K562 (cell line): ENCODE measurements around the gene LRRC4B. TPM values are rescaled to one million over a fixed set of nuclear protein-coding genes. Genes with fewer than 3 reads are reported as not detected.

Experiments used
- ATAC-seq: fragments of 200-7000 bp; cut with Tn5 transposase; 3 replicates; pipeline ENCODE4 v1.9.1; 2020; ENCODE audit warnings: moderate library complexity
- BruUV-seq: library from RNA; stranded (reverse); fragments of 400-500 nt; replicated peaks from 2 replicates; lab custom pipeline; 2021; lab: Mats Ljungman, UMichigan
- CTCF ChIA-PET: fragments of 300-600 bp; formaldehyde crosslinking; extraction: SDS; loops from one replicate; lab custom pipeline; 2021; ENCODE audit warnings: low intra/inter-chr PET ratio; lab: Yijun Ruan, JAX
- POLR2A ChIA-PET: fragments of 300-600, 350-650 bp; sonication (Branson Sonifier 250); formaldehyde crosslinking; extraction: SDS; loops from one replicate; lab custom pipeline; 2021; ENCODE audit warnings: antibody characterized with exemption, inconsistent platforms; lab: Yijun Ruan, JAX
- DNase-seq, 4 experiments: peaks; one replicate each; pipeline versions ENCODE4 v3.0.0 to v3.0.0-alpha.2; 2011 to 2018; ENCODE audit warnings: low spot score in 3 of 4, mixed read lengths in 3 of 4; ENCODE audit errors: extremely low read depth in 1 of 4
- FAIRE-seq: peaks from 2 replicates; lab custom pipeline; 2011; peaks lifted over from hg19 to GRCh38; lab: Jason Lieb, UNC
- H2AFZ ChIP-seq: 2 replicates; pipeline ENCODE4 v1.6.0; 2011; ENCODE audit warnings: low read depth, low read length, control low read depth, inconsistent platforms
- H3K27ac ChIP-seq: fragments of 200-600 bp; 3 replicates; pipeline ENCODE4 v1.8.0; 2011; ENCODE audit warnings: low read depth, mild to moderate bottlenecking, control low read depth, inconsistent platforms, low read length, moderate library complexity, mixed read lengths; ENCODE audit errors: extremely low read depth
- H3K27me3 ChIP-seq, 2 experiments: fragments of 300-600 bp in 1 of 2; 2 replicates in 1 of 2; 3 replicates in 1 of 2; pipeline versions ENCODE4 v1.6.0 to v1.8.0; 2011; ENCODE audit warnings: inconsistent platforms in 2 of 2, low read length in 2 of 2, mild to moderate bottlenecking in 1 of 2, mixed read lengths in 1 of 2, moderate library complexity in 1 of 2; ENCODE audit not compliant: control insufficient read depth in 2 of 2, insufficient read depth in 2 of 2
- H3K36me3 ChIP-seq: fragments of 300-600 bp; 3 replicates; pipeline ENCODE4 v1.8.0; 2011; ENCODE audit warnings: mild to moderate bottlenecking, low read length, inconsistent platforms; ENCODE audit not compliant: control insufficient read depth, insufficient read depth
- H3K4me1 ChIP-seq, 2 experiments: fragments of 200-600 bp in 1 of 2; replicated peaks in 1 of 2; 2 replicates in 1 of 2; 3 replicates in 1 of 2; pipeline versions ENCODE4 v1.5.1 to v1.8.0; 2011; ENCODE audit warnings: inconsistent platforms in 2 of 2, low read length in 2 of 2, mild to moderate bottlenecking in 1 of 2, mixed read lengths in 1 of 2, moderate library complexity in 1 of 2; ENCODE audit not compliant: control insufficient read depth in 2 of 2, insufficient read depth in 2 of 2
- H3K4me2 ChIP-seq: 2 replicates; pipeline ENCODE4 v1.6.1; 2011; ENCODE audit warnings: low read length, control low read depth, inconsistent platforms, mixed read lengths; ENCODE audit not compliant: insufficient read depth
- H3K4me3 ChIP-seq: fragments of 200-600 bp; sonication (generic), shearing (Covaris generic); 2 replicates; pipeline ENCODE4 v1.5.1; 2016; ENCODE audit warnings: control low read depth, inconsistent platforms
- H3K79me2 ChIP-seq: fragments of 200-600 bp; 3 replicates; pipeline ENCODE4 v1.8.0; 2011; ENCODE audit warnings: low read length, inconsistent platforms; ENCODE audit not compliant: control insufficient read depth, insufficient read depth
- H3K9ac ChIP-seq, 2 experiments: 2 replicates each; pipeline versions ENCODE4 v1.6.0 to v1.6.1; 2011; ENCODE audit warnings: low read depth in 2 of 2, low read length in 2 of 2, control low read depth in 1 of 2, inconsistent platforms in 1 of 2, mild to moderate bottlenecking in 1 of 2, mixed read lengths in 1 of 2; ENCODE audit not compliant: insufficient read depth in 1 of 2
- H3K9me1 ChIP-seq: one replicate; pipeline ENCODE4 v1.6.0; 2011; ENCODE audit warnings: inconsistent platforms, mild to moderate bottlenecking, low read length, moderate library complexity; ENCODE audit not compliant: control insufficient read depth, insufficient read depth
- H3K9me3 ChIP-seq: replicated peaks from 2 replicates; pipeline ENCODE4 v1.5.1; 2011; ENCODE audit warnings: low read depth, low read length, inconsistent platforms; ENCODE audit not compliant: control insufficient read depth, insufficient read depth
- H4K20me1 ChIP-seq: replicated peaks from 2 replicates; pipeline ENCODE4 v1.6.1; 2011; ENCODE audit warnings: low read length, inconsistent platforms, mixed read lengths; ENCODE audit not compliant: control insufficient read depth, insufficient read depth
- ATF3 ChIP-seq, 2 experiments: fragments of 450-650 bp in 1 of 2; sonication (generic) in 1 of 2; formaldehyde crosslinking in 1 of 2; IDR thresholded peaks in 1 of 2; conservative IDR thresholded peaks in 1 of 2; 2 replicates each; pipeline versions ENCODE4 v1.6.1 to v1.8.1; 2016 to 2023; ENCODE audit warnings: mild to moderate bottlenecking in 2 of 2, moderate library complexity in 2 of 2, inconsistent platforms in 1 of 2, missing genetic modification reagents in 1 of 2
- JUND ChIP-seq, 2 experiments: IDR thresholded peaks; 2 replicates in 1 of 2; 3 replicates in 1 of 2; pipeline ENCODE4 v1.6.1; 2011; ENCODE audit warnings: borderline replicate concordance in 2 of 2, low read depth in 2 of 2, low read length in 2 of 2, improper control_type of control experiment in 1 of 2, missing biosample characterization in 1 of 2, missing genetic modification characterization in 1 of 2, missing genetic modification reagents in 1 of 2
- MAX ChIP-seq: sonication (generic); formaldehyde crosslinking; IDR thresholded peaks from 2 replicates; pipeline ENCODE4 v1.9.0; 2022; ENCODE audit warnings: mild to moderate bottlenecking, missing genetic modification reagents
- MEF2A ChIP-seq: IDR thresholded peaks from 2 replicates; pipeline ENCODE4 v1.6.1; 2011; ENCODE audit warnings: low read depth, mild to moderate bottlenecking, low read length, moderate library complexity; ENCODE audit not compliant: control insufficient read depth
- NFYB ChIP-seq: IDR thresholded peaks from 2 replicates; pipeline ENCODE4 v1.6.1; 2011; ENCODE audit warnings: mild to moderate bottlenecking, moderate library complexity; ENCODE audit not compliant: insufficient read length; ENCODE audit errors: extremely low read depth
- NR2C2 ChIP-seq, 2 experiments: fragments of 200-800 bp in 1 of 2; sonication (Bioruptor generic) in 1 of 2; sonication (generic) in 1 of 2; formaldehyde crosslinking in 1 of 2; IDR thresholded peaks; 2 replicates each; pipeline versions ENCODE4 v1.6.1 to v1.8.0; 2016 to 2022; ENCODE audit warnings: mild to moderate bottlenecking in 1 of 2, missing compliant biosample characterization in 1 of 2, missing genetic modification characterization in 1 of 2, missing genetic modification reagents in 1 of 2
- SREBF2 ChIP-seq: sonication (generic); formaldehyde crosslinking; IDR thresholded peaks from 2 replicates; pipeline ENCODE4 v1.4.0; 2020; ENCODE audit warnings: mild to moderate bottlenecking, missing genetic modification reagents
- WGBS: fragments of 100-300 bp; shearing (Covaris generic); methylation state at CpG from one replicate; pipeline ENCODE4 v1.1.6; 2016; ENCODE audit warnings: low coverage, mixed read lengths; ENCODE audit not compliant: insufficient coverage; ENCODE audit errors: missing lambda C conversion rate; 5-methylcytosine and 5-hydroxymethylcytosine counted together
- in situ Hi-C: fragments of 300-500 bp; cut with MboI; formaldehyde crosslinking; loops from 4 replicates; pipeline ENCODE4 v1.15.0; 2018; ENCODE audit warnings: inconsistent platforms, mixed read lengths
- intact Hi-C: fragments of 100-400 bp; cut with micrococcal nuclease; formaldehyde crosslinking; loops from 2 replicates; pipeline ENCODE4 v1.14.2; 2022
- polyA plus RNA-seq, 8 experiments: library from polyadenylated mRNA; depleted of rRNA in 4 of 8; stranded (reverse) in 5 of 8; unstranded in 3 of 8; fragments of >200 nt; fragmentation: Nextera tagmentation in 2 of 8; fragmentation: Illumina TruSeq in 1 of 8; extraction: Ambion mirVana in 2 of 8; extraction: Trizol in 1 of 8; gene quantifications; 2 replicates each; pipeline versions ENCODE4 v1.2.1 to v1.2.3, GENCODE V29; 2011 to 2014; ENCODE audit warnings: inconsistent platforms in 1 of 8, missing spikeins in 1 of 8
- total RNA-seq, 7 experiments: library from RNA; depleted of rRNA in 6 of 7; stranded (reverse); fragments of >200 nt in 6 of 7; fragmentation: Illumina TruSeq in 2 of 7; extraction: Trizol in 2 of 7; gene quantifications; 2 replicates each; pipeline versions ENCODE4 v1.2.1 to v1.2.3, GENCODE V29; 2011 to 2021; ENCODE audit warnings: low replicate concordance in 1 of 7

Gene LRRC4B
- total and polyA plus RNA-seq, 9 of the 15 experiments (the other 6 are each of a cell fraction or from before 2014, with no cell fraction given): 0.18 to 9.6 (median 2.9) TPM; not detected in 2

GRCh38 chr19:50580970-50581634, 12.9 kb upstream of the LRRC4B start:
- intact Hi-C loops: no loop called here
- peak; percentile 75 for FAIRE-seq
- 53% methylated on average over 13 of the region's 13 CpGs for WGBS
- ChIA-PET POLR2A (interaction anchor here (0.6 to 1.8 kb wide), 2 partner anchors 8 to 9 kb away, joined by 3 to 5 read pairs; no protein-coding TSS in a partner anchor), CTCF (no interaction called here)
- no TSS peak for BruUV-seq
- Histone ChIP-seq H3K9me3 (no peaks in the 10 kb centered on the region), H2AFZ (peak overlapping the region; percentile 76), H3K4me2 (no peak overlapping the region), H4K20me1 (no peaks in the 10 kb centered on the region), H3K4me3 (no peak overlapping the region), H3K9me1 (no peaks in the 10 kb centered on the region), H3K27ac (peak overlapping the region; percentile 10; the same call in 2 of the 3 replicates), H3K4me1 (peaks cover 12 to 17% of the 10 kb centered on the region in 2 experiments; a peak in 4 of 5 replicates), H3K79me2 (no peaks in the 10 kb centered on the region), H3K36me3 (no peaks in the 10 kb centered on the region), H3K9ac (peak overlapping the region in 1 of 2 experiments; percentile 24; a peak in 1 of 4 replicates), H3K27me3 (no peaks in the 10 kb centered on the region; a peak in 1 of 5 replicates)
- ATAC-seq: peak; percentile 57
- TF ChIP-seq SREBF2 (CRISPR knock-in tag) (no peak), MAX (CRISPR knock-in tag) (0 out of 2 replicates have a peak, but pooled peaks have one; percentile 18), NR2C2 (CRISPR knock-in tag; IDR thresholded peaks at IDR 0.05) (no peak), NR2C2 (tag; IDR thresholded peaks at IDR 0.05) (0 out of 2 replicates have a peak, but pooled peaks have one; percentile 25), ATF3 (IDR thresholded peaks at IDR 0.05) (peak; percentile 70), ATF3 (CRISPR knock-in tag; conservative IDR thresholded peaks at IDR 0.05) (no peak), NFYB (no peak), JUND (IDR thresholded peaks at IDR 0.05; ENCODE audit: borderline replicate concordance, low read depth, low read length) (0 out of 2 replicates have a peak, but pooled peaks have one; percentile 26), JUND (tag; IDR thresholded peaks at IDR 0.05; ENCODE audit: borderline replicate concordance, low read depth, low read length) (no peak), MEF2A (peak; percentile 35; the same call in 1 of the 2 replicates)
- in situ Hi-C loops: no loop called here
- no peak for DNase-seq
